GM12874 (cell line): Measurements from ENCODE around the gene LAMC3.

ENCODE experiments used
- CTCF ChIP-seq: IDR thresholded peaks from 2 replicates; pipeline ENCODE4 v1.5.1; 2011; ENCODE audit warnings: low read depth, mild to moderate bottlenecking, control low read depth, low read length, moderate library complexity; ENCODE audit not compliant: insufficient read depth

LAMC3 gene

DNA sequence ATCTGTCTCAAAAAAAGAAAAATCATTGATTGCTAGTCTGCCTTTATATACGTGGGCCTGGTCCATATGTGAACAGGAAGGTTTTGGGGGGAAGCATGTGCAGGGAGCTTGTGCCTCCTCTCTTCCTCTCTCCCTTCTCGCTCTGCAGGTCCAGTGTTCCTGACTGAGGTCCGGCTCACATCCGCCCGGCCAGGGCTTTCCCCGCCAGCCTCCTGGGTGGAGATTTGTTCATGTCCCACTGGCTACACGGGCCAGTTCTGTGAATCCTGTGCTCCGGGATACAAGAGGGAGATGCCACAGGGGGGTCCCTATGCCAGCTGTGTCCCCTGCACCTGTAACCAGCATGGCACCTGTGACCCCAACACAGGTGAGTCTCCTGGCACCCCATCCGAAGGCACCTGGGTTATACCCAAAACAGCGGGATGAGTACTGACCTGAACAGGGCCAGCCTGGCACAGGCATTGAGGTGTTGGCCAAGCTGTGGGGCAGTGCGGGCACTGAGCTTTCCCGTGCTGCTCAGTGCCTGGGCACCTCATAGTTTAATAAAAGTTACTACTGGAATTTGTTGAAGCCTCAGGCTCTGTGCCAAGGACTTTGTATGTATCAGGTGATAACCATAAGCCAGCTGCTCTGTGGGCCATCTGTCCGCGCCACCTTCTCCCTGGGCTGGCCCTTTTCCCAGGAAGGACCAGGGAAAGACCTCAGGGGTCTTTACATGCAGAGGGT lies 48.0 kb downstream of the LAMC3 start:
- no peak for TF ChIP-seq CTCF

DNA sequence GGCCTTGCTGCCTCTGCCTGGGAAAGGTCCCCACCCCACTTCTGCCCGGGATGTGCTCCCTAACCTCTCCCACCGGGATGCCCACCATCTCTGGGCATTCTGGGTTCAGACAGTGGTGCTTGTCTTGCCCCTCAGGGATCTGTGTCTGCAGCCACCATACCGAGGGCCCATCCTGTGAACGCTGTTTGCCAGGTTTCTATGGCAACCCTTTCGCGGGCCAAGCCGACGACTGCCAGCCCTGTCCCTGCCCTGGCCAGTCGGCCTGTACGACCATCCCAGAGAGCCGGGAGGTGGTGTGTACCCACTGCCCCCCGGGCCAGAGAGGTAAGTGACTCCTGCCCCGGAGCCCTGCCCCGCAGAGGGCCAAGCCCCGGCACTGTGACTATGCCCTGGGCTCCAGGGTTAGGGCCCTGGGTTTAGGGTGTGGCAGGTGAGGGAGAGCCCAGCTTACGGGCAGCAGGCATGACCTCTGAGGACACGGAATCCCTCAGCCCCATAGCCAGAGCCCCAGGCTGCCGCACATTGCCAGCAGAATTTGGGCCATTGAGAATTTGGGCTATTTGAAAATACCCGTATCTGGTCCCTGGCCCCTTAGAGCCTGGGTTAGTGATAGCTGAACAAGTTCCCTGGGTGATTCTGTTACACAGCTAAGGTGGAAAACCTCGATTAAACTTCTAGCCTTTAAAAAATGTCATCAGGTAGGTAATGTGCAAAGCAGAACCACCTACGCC lies 52.1 kb downstream of the LAMC3 start:
- TF ChIP-seq CTCF = no peak

- TF ChIP-seq CTCF = no peak
Observed at GRCh38 chr9:131062969-131063368, 54.0 kb downstream of the LAMC3 start.

GRCh38 chr9:131065599-131065998 lies 56.6 kb downstream of the LAMC3 start:
- no peak for TF ChIP-seq CTCF

DNA sequence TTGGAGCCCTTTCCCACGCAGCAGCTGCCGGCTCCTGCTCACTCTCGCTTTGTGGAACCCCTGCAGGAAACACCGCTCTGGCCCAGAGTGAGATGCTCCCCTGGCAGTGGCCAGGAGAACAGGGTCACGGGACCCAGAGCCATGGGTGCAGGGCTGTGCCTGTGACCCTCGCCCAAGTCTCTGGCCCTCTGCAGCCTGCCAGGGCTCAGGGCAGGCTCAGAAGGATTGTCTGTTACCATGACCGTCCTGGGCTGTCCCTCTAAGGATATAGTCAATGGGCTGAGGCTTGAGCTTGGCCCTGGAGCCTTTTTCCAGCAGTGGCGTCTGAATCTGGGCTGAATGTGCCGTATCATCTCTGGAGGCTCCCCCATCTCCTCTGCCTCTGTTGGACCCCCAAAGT lies 58.7 kb downstream of the LAMC3 start:
- no peak for TF ChIP-seq CTCF

DNA sequence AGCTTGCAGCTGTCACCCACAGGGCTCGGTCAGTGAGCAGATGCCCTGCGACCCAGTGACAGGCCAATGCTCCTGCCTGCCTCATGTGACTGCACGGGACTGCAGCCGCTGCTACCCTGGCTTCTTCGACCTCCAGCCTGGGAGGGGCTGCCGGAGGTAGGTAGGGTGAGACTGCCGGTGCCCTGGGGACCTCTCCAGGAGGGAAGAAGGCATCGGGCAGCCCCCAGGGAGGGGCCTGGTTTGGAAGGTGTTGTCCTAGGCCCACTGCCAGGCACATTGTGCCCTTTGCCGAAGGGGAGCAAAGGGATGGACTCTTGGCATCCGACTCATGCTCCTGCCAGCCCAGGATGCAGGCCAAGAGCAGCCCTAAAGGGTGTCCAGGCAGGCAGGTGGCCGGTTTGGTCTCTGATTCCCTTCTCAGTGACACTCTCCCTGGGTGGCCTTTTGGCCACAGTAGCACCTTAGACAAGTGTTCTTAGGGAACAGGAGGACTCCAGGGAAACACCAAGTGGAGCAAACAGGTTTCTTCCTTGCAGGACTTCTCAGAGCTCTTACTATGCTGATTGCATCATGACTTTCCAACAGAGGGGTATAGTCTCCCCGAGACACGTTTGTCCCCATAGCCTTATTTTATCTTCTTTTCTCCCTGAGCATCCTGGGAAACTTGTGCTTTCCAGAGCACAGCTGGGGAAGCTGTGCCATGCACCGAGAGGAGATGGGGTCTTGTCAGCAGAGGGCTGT lies 59.3 kb downstream of the LAMC3 start:
- no peak for TF ChIP-seq CTCF

GRCh38 chr9:131069699-131070098 lies 60.7 kb downstream of the LAMC3 start:
- no peak for TF ChIP-seq CTCF
